B cell (primary cell): ENCODE data around the gene SDC1. TPM values are rescaled to one million over a fixed set of nuclear protein-coding genes. Genes with fewer than 3 reads are reported as not detected.

Experiments
- ATAC-seq: fragments of 200-7000 bp; cut with Tn5 transposase; one replicate; pipeline ENCODE4 v1.10.0; 2021; ENCODE audit warnings: low read depth, mild to moderate bottlenecking, moderate number of reproducible peaks, moderate library complexity
- CTCF ChIA-PET: fragments of 350-600 bp; sonication (Branson Sonifier 250); formaldehyde crosslinking; loops from one replicate; lab custom pipeline; 2021; ENCODE audit warnings: antibody characterized with exemption, inconsistent platforms; lab: Charles Lee
- POLR2A ChIA-PET: fragments of 350-600 bp; sonication (Branson Sonifier 250); formaldehyde crosslinking; loops from one replicate; lab custom pipeline; 2021; ENCODE audit warnings: antibody characterized with exemption; lab: Charles Lee
- DNase-seq: peaks from one replicate; pipeline ENCODE4 v3.0.0; 2013
- H2AFZ ChIP-seq: 2 replicates; pipeline ENCODE4 v1.6.1; 2012; ENCODE audit warnings: mild to moderate bottlenecking, low read depth, low read length; ENCODE audit not compliant: insufficient read depth, poor library complexity, severe bottlenecking
- H3K27ac ChIP-seq, 2 donors: 1 replicate in 1 of 2; 2 replicates in 1 of 2; pipeline ENCODE4 v1.5.1; 2012 to 2013; ENCODE audit warnings: low read length in 2 of 2, mild to moderate bottlenecking in 2 of 2, moderate library complexity in 1 of 2
- H3K27me3 ChIP-seq, 4 experiments: fragments of 200-600 bp in 1 of 4; sonication (generic) in 1 of 4; replicated peaks in 1 of 4; 1 replicate in 2 of 4; 2 replicates in 2 of 4; pipeline versions ENCODE4 v1.6.1 to v1.7.0; 2013 to 2016; ENCODE audit warnings: low read length in 3 of 4, mild to moderate bottlenecking in 2 of 4, mixed read lengths in 1 of 4, moderate library complexity in 1 of 4; ENCODE audit not compliant: insufficient read depth in 4 of 4, control insufficient read depth in 3 of 4; ENCODE audit errors: control extremely low read depth in 1 of 4
- H3K36me3 ChIP-seq, 2 experiments: replicated peaks in 1 of 2; 1 replicate in 1 of 2; 2 replicates in 1 of 2; pipeline versions ENCODE4 v1.6.1 to v1.7.1; 2013; ENCODE audit warnings: low read length in 1 of 2; ENCODE audit not compliant: insufficient read depth in 2 of 2, control insufficient read depth in 1 of 2; ENCODE audit errors: control extremely low read depth in 1 of 2, extremely low read depth in 1 of 2
- H3K4me1 ChIP-seq, 2 donors: fragments of 200-600 bp in 1 of 2; sonication (generic) in 1 of 2; 1 replicate in 1 of 2; 2 replicates in 1 of 2; pipeline versions ENCODE4 v1.5.1 to v1.6.1; 2013 to 2017; ENCODE audit warnings: low read length in 2 of 2; ENCODE audit not compliant: control insufficient read depth in 2 of 2, insufficient read depth in 2 of 2
- H3K4me2 ChIP-seq: replicated peaks from 2 replicates; pipeline ENCODE3; 2012; ENCODE audit warnings: mild to moderate bottlenecking, low read depth, low read length; ENCODE audit not compliant: poor library complexity, severe bottlenecking
- H3K4me3 ChIP-seq, 5 experiments: fragments of 200-600 bp in 1 of 5; sonication (generic) in 1 of 5; 1 replicate in 3 of 5; 2 replicates in 2 of 5; pipeline versions ENCODE4 v1.5.1 to v1.7.0; 2011 to 2016; ENCODE audit warnings: low read length in 4 of 5, mild to moderate bottlenecking in 4 of 5, low read depth in 2 of 5, control low read depth in 1 of 5, moderate library complexity in 1 of 5; ENCODE audit not compliant: insufficient read depth in 1 of 5; ENCODE audit errors: control extremely low read depth in 1 of 5, extremely low read depth in 1 of 5
- H3K79me2 ChIP-seq: fragments of 200-600 bp; sonication (generic); one replicate; pipeline ENCODE4 v1.6.0; 2016; ENCODE audit warnings: low read length; ENCODE audit not compliant: control insufficient read depth, insufficient read depth
- H3K9ac ChIP-seq: fragments of 200-600 bp; sonication (generic); 2 replicates; pipeline ENCODE4 v1.6.1; 2017; ENCODE audit warnings: mild to moderate bottlenecking, low read length, moderate library complexity
- H3K9me3 ChIP-seq, 3 donors: one replicate each; pipeline versions ENCODE4 v1.6.1 to v1.7.1; 2013; ENCODE audit warnings: low read length in 2 of 3; ENCODE audit not compliant: control insufficient read depth in 2 of 3, insufficient read depth in 1 of 3; ENCODE audit errors: control extremely low read depth in 1 of 3
- H4K20me1 ChIP-seq: 2 replicates; pipeline ENCODE4 v1.6.0; 2012; ENCODE audit warnings: mild to moderate bottlenecking, low read length; ENCODE audit not compliant: insufficient read depth, control insufficient read depth, poor library complexity, severe bottlenecking
- H3K27ac Mint-ChIP-seq: one replicate; pipeline ENCODE4 v1.8.0; 2021; ENCODE audit warnings: mixed read lengths
- H3K27me3 Mint-ChIP-seq: one replicate; pipeline ENCODE4 v1.8.0; 2021; ENCODE audit warnings: mixed read lengths
- H3K4me1 Mint-ChIP-seq: one replicate; pipeline ENCODE4 v1.8.0; 2021; ENCODE audit warnings: mixed read lengths
- H3K4me3 Mint-ChIP-seq: one replicate; pipeline ENCODE4 v1.8.0; 2021; ENCODE audit warnings: mixed read lengths
- H3K9me3 Mint-ChIP-seq: one replicate; pipeline ENCODE4 v1.8.0; 2022; ENCODE audit warnings: mixed read lengths; ENCODE audit not compliant: insufficient read depth
- CTCF ChIP-seq: fragments of 200-600 bp; IDR thresholded peaks from one replicate; pipeline ENCODE4 v1.8.0; 2022; ENCODE audit warnings: antibody characterized with exemption, mild to moderate bottlenecking
- EZH2 ChIP-seq: IDR thresholded peaks from 2 replicates; pipeline ENCODE4 v1.6.1; 2012; ENCODE audit warnings: borderline replicate concordance, low read depth, mild to moderate bottlenecking, moderate library complexity, low read length; ENCODE audit not compliant: insufficient read depth, poor library complexity, severe bottlenecking
- WGBS: methylation state at CpG from one replicate; pipeline ENCODE4 v1.1.5; 2013; ENCODE audit warnings: missing lambda C conversion rate; ENCODE audit not compliant: insufficient coverage; 5-methylcytosine and 5-hydroxymethylcytosine counted together
- intact Hi-C: fragments of 100-400 bp; cut with micrococcal nuclease; formaldehyde crosslinking; loops from one replicate; pipeline ENCODE4 v1.10.0; 2022
- polyA plus RNA-seq: library from polyadenylated mRNA; depleted of rRNA; stranded (reverse); fragments of >200 nt; gene quantifications from 2 replicates; pipeline ENCODE4 v1.2.3, GENCODE V29; 2012
- total RNA-seq, 2 donors: library from RNA; stranded (reverse); fragments of 120-200 nt in 1 of 2; gene quantifications; 1 replicate in 1 of 2; 2 replicates in 1 of 2; pipeline versions ENCODE4 v1.2.3 to v1.2.4, GENCODE V29; 2013 to 2022

SDC1 gene
- total and polyA plus RNA-seq, 2 donors (not counting 1 experiment from before 2014, with no cell fraction given): 0.22 TPM; not detected in 1

GRCh38 chr2:20232837-20233207, 7.9 kb upstream of the SDC1 start:
- H4K20me1 ChIP-seq: no peaks in the 10 kb centered on the region
- H3K36me3 ChIP-seq: no peaks in the 10 kb centered on the region
- no peak for TF ChIP-seq EZH2
- ChIA-PET POLR2A (no interaction called here), CTCF (no interaction called here)
- peaks cover 0 to 2% (median 0%) of the 10 kb centered on the region in 3 donors for H3K9me3 ChIP-seq
- H3K27me3 ChIP-seq: peaks cover 0 to 6% (median 0%) of the 10 kb centered on the region in 4 experiments
- no peak overlapping the region for H3K4me2 ChIP-seq
- H3K4me3 ChIP-seq: no peak overlapping the region
- Mint-ChIP-seq H3K27ac (no peak overlapping the region), H3K4me3 (no peak overlapping the region), H3K4me1 (no peaks in the 10 kb centered on the region), H3K9me3 (no peaks in the 10 kb centered on the region), H3K27me3 (peaks cover 54% of the 10 kb centered on the region)
- ATAC-seq (no peak), DNase-seq (no peak)
- no peak overlapping the region for H2AFZ ChIP-seq
- H3K9ac ChIP-seq: no peak overlapping the region
- WGBS: 100% methylated on average over 3 of the region's 5 CpGs
- H3K4me1 ChIP-seq: no peaks in the 10 kb centered on the region
- no peak overlapping the region for H3K27ac ChIP-seq
- intact Hi-C loops: no loop called here
- H3K79me2 ChIP-seq: no peaks in the 10 kb centered on the region

- TF ChIP-seq EZH2 (no peak), CTCF (no peak)
- no peak overlapping the region for H3K27ac ChIP-seq
- no peak overlapping the region for H3K9ac ChIP-seq
- H3K4me1 Mint-ChIP-seq: no peaks in the 10 kb centered on the region
- H3K79me2 ChIP-seq: no peaks in the 10 kb centered on the region
- no peak for ATAC-seq
- H3K27me3 Mint-ChIP-seq: peaks cover 51% of the 10 kb centered on the region
- no peak overlapping the region for H3K4me2 ChIP-seq
- no peak overlapping the region for H3K4me3 ChIP-seq
- no peaks in the 10 kb centered on the region for H3K9me3 Mint-ChIP-seq
- no peaks in the 10 kb centered on the region for H3K9me3 ChIP-seq
- no peaks in the 10 kb centered on the region for H4K20me1 ChIP-seq
- ChIA-PET POLR2A (no interaction called here), CTCF (no interaction called here)
- no peaks in the 10 kb centered on the region for H3K4me1 ChIP-seq
- H3K36me3 ChIP-seq: no peaks in the 10 kb centered on the region
- intact Hi-C loops: no loop called here
- H3K27me3 ChIP-seq: peaks cover 0 to 8% (median 2%) of the 10 kb centered on the region in 4 experiments
- DNase-seq: no peak
- no peak overlapping the region for H3K27ac Mint-ChIP-seq
- 97% methylated on average over 4 of the region's 6 CpGs for WGBS
- no peak overlapping the region for H2AFZ ChIP-seq
- H3K4me3 Mint-ChIP-seq: no peak overlapping the region
These were observed 6.7 kb upstream of the SDC1 start for GRCh38 chr2:20231598-20232026.
